A172 (cell line): ENCODE results near the gene PLA2G5. TPM values are rescaled to one million over a fixed set of nuclear protein-coding genes. Genes with fewer than 3 reads are reported as not detected.

Experiments used
- DNase-seq: peaks from one replicate; pipeline ENCODE4 v3.0.0-alpha.2; 2015; ENCODE audit warnings: low spot score
- total RNA-seq: library from RNA; depleted of rRNA; stranded (reverse); fragments of >200 nt; shearing (Covaris generic); gene quantifications from 2 replicates; pipeline ENCODE4 v1.2.3, GENCODE V29; 2014

The PLA2G5 gene
- total RNA-seq, 1 experiment from 2014 or later, result not detected

DNA sequence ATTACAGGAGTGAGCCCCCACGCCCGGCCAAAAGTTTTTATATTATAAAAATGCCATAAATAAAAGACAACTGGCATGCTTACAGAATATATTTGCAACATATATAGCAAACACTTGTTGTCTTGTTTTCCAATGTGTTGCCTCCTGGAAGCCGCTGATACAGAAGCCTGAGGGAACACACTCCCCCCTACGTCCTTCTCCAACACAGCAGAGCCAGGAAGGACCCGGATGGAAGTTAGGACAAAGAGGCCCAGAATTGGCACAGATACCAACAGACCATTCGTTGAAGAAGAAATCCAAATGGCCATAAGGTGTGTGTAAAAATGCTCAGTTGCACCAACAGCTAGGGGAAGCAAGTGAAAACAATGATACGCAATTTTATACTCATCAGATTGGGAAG is 1.3 kb upstream of the PLA2G5 start:
- DNase-seq, result no peak

DNA sequence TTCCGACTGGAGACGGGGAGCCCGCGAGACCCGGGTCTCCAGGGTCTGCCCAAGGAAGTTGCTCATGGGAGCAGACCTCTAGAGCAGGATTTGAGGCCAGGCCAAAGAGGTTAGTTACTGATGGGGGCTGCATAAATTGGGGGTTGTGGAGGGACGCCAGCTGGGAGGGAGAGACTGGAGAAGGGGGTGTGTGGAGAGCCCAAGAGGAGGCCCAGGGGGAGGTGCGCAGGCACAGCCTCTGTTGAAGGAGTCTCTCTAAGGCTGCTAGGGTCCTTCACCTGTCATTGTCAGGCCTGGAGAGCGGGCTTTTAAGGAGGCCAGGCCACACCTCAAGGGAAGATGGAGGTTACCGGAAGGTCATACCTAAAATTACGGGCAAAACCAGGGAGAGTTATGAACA is 363 bp downstream of the PLA2G5 start:
- DNase-seq, result no peak

DNA sequence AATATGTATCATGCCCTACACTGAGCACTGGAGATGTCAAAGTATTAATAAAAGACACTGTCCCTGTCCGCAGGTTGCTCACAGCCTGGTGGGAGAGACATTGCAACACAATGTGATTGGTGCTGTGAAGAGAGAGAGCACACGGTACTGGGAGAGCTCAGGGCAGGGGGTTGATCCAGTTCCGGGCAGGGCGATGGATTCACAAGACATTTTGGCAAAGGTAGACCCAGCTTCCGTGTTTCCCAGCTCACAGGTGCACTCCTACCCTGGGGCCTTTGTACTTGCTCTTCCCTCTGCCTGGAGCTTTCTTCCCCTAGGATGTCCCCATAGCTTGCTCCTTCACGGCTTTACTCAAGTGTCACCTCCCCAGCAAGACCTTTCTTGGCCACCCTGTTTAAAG is 1.4 kb downstream of the PLA2G5 start:
- no peak for DNase-seq

DNA sequence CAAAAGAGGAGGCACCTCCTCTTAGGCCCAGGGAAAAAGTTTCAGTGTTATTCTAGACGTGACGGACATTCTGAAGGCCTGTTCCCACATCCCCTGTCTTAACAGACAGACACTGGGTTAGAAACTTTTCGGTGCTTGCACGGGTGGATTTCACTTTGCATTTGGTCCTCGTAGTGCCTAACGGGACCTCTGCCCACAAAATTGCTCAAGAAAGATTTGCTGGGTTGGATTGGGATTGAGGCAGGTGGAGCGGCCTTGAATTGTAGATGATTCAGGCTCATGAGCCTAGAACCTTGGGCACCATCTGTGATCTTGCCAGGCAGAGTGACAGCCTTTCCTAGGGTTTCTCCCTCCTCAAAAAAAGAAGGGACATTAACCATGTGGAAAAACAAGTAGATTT is 2.8 kb downstream of the PLA2G5 start:
- no peak for DNase-seq

DNA sequence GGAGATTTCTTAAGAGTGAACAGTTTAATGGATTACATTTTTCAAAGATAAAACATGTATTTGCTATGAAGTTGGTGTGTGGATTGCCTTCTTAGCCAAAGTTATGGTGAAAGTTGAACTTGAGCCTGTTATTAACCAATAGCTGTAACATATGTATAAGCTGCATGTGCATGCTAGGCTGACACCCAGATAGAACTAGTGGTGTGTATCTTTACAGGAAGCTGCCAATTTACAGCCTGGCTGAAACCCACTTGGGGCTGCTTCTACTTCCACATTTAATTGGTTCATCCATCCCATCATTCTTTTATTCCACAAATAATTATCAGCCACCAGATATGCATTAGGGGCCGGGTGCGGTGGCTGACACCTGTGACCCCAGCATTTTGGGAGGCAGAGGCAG is 3.3 kb downstream of the PLA2G5 start:
- DNase-seq, result no peak

DNA sequence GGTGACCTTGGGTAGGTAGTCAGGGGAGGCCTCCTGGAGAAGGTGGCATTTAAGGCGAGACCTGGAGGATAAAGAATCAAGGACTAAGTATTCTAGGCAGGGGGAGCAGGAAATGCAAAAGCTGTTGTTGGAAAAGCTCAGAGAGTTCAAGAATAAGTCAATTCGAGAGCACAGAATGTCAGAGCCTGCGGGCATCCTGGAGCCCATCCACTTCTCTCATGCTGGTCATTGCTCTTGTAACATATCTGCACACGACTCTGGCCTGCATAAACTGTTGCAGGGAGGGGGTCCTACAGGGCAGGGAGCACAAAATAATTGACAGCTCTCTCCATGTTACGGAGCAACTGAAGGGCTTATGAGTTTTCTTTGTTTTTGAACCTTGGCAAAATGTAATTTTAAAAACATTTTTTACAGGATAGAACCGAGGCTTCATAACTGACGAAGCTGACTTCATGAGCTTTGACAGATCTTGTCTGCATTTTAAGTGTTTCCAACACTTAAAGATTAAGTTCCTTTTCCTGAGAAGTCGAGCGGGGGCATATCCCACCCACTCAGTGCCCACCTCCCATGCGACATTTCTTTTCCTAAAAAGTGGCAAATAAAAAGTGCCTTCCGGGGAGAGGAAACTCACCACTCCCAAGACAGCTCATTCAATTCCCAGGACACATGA is 4.2 kb downstream of the PLA2G5 start:
- DNase-seq, result no peak

DNA sequence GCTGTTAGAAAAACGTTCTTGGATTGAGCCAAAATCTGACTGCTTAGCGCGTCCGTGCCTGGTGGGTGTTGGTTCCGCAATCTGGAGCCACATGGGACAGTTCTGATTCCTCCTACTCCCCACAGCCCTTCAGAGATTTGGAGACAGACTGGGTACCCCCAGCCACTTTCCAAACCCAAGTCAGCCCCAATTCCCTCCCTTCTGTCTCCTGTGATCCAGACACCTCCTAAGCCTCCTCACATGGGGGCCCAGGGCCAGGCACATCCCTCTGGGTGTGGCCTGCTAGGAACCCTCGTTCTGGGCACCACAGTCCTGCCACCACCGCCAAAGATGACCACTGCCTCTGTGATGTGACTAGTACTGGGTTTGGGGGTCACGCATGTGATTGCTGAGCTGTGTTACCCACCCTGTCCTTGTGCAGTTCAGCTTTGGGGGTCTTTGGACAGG is 4.8 kb downstream of the PLA2G5 start:
- DNase-seq, result no peak

DNA sequence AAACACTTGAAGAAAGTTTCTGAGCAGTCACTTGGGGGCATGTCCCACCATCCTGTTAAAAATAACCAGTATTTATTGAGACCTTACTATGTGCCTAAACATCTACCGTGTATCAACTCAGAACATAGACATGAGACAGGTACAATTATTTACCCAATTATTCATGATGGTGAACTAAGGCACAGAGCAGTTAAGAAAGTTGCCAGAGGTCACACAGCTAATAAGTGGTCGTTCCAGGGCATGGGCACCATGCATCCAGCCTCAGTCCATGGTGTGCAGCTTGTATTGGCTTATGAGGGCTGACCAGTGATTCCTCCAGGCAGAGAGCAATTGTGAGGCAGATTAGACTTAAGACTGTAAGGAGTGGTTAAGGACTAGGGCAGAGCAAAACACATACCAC is 5.4 kb downstream of the PLA2G5 start:
- DNase-seq, result no peak

DNA sequence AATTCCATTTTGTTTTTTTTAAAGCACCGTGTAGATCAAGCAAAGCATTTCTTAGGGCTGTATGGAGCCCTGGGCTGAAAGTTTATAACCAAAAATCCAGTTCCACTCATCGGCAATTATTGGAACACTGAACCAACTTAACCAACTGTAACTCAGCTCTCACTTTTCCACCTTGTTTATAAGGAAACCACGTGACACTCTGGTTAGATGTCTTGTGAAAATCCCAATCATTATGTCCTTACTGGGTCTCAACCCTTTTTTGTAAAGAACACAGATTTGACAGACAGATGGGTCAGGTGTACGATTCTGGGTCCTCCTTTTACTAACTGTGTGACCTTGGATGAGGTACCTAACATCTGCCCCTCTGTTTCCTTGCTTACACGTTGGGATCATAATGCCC is 6.2 kb downstream of the PLA2G5 start:
- no peak for DNase-seq

DNA sequence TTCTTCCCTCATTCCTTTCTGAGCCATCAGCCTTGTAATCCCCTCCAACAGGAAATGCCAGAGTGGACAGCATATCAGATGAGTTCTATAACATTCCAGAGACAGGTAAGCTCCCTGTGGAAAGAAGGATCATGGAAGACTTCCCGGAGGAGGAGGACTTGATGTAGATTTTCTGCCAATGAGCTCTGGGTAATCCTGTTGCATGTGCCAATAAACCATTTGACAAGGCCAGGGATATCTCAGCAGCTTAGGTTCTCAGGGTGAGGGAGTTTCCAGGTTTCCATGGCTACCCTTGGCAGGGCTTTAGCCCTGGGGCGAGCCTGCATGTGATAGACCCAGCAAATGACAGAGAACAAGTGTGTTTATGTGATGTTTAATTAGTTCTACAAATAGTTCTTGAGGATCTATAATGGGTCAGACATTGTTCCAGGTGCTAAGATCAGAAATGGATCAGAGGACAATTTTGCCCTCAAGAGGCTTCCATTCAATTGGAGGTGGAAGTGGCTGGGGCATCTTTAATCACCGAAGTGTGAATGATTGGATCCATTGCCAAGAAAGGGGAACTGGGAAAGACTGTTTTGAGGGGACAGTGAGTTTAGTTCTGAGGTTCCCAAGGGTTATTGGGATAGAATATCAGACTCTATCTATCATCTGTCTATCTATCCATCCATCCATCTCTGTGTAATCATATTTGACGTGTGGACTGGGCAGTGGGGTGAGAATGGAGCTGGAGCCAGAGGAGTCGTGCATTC is 6.9 kb downstream of the PLA2G5 start:
- no peak for DNase-seq

DNA sequence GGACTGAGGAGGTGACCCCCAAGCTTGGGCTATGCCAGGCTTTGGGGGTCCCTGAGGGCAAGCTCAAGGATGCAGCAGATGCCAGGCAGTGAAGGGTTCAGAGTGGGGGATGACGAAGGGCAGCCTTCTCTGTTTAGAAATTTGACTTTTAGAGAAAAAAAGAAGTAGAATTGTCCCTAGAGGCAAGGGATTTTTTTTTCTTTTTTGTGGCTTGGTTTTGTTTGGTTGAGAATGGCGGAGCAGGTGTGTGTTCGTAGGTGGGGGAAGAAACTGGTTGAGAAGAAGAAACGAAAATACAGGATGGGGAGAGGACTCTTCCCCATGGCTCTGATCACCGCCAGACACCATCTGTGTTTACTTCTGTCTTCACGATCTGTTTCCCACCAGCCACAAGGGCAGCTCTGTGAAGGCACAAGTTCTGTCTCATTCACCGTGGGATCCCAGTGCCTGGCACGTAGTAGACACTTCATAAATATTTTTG is 8.2 kb downstream of the PLA2G5 start:
- no peak for DNase-seq

DNA sequence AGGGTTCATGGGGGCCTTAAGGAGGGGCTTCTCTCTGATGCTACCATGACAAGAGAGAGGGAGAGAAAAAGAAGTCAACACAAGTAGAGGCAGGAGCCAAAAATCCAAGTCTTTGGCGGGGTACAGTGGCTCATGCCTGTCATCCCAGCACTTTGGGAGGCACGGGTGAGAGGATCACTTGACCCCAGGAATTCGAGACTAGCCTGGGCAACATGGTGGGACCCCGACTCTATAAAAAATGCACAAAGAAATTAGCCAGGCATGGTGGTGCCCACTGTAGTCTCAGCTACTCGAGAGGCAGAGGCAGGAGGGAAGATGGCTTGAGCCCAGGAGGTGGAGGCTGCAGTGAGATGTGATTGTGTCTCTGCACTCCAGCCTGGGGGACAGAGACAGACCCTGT is 8.7 kb downstream of the PLA2G5 start:
- no peak for DNase-seq

DNA sequence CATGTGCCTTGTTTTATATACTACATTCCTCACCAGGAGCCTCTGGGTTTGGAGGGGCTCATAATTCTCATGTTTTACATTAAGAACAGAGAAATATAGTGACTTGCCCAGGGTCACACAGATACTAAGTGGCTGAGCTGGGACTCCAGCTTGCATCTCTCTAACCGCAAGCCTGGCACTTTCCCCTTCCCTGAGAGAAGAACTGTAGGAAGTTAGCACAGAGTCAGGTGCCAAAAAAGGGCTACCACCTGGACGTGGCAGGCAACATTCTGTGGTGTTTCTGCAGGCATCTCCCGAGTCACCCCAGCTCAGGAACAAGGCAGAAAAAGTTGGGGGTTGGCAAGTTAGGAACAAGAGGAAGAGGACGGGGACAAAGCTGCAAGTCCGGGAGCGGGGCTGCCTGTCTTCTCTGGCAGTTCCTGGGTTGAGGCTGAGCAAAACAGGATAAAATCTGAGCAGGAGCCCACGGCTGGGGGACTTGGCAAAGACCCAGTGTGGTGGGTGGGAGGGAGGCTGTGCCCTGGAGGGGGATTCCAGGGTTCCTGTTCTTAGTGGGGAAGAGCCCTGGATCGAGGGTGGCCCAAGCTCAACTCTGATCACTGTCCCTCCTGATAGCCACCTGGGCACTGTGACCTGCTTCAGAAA is 9.8 kb downstream of the PLA2G5 start:
- no peak for DNase-seq

DNA sequence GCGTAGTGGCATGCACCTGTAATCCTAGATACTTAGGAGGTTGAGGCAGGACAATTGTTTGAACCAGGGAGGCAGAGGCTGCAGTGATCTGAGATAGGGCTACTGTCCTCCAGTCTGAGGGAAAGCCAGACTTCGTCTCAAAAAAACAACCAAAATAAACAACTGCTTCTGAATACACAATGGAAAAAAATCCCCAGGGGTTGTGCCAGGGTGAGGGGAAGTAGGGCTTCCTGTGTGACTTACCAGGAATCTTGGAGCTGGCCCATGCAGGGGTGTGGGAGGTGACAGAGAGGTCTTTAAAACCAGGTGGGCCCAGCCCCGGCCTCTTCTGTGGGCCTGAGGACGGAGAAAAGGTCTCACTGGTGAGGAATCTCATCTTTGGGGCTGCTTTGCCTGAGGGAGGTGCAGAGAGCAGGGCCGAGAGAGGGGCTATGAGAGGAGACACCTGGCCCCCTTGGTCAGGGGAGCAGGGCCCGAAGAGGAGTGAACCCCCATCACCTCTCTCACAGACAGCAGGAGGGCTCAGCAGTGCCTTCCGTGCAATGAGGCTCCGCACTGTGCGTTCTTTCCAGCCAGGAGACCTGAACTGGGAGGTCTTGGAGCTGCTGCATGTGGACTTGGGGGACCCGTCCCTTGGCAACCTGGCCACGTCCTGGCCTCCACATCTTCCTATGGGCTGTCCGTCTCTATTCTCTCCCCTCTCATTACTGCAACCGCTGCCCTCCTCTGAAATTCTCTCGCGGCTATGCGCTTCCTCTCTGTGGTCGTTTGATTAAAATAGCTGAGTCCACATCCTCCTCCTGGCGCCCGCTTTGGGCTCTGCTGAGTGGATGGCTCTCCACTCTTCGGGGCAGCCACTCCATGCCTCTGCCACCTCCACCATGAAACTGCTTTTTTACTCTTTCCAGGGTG is 10.7 kb downstream of the PLA2G5 start:
- DNase-seq, result no peak

DNA sequence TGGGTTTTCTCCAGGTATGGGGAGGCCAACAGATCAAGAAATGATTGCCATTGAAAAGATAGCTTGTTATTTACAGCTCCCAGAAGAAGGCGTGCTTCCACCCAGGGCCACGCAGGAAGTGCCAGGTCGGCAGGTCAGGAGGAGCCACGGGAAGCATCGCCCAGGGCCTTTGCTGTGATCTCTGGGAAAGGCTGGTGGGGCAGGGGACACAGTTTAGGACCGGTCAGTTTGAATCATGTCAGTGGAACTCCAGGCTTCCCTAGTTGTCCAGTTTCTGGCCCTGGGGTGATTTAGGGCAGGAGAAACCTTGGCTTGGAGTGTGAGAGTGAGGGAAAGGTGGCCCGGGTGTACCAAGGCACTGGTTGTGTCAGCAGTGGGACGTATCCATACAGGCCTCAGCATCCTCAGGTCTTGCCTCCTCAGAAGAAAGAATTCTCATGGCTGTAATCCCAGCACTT is 11.4 kb downstream of the PLA2G5 start:
- DNase-seq, result no peak

DNA sequence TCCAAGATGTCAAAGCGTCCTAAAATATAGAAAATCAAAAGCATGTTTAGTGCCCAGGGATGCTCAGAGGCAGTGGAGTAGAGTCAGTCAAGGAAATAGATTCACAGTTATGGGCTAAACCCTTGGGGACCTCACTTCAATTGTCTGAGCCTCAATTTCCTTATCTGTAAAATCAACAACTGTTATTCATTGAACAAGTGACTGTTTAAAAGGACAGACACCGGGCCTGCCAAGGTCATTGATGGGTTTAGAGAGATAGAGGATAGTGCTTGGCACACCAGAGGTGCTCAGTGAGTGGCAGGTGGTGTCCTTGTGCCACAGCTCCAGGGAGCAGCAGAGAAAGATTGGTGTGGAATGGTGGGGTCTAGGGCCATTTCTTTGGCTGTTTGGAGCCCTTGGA is 12.8 kb downstream of the PLA2G5 start:
- no peak for DNase-seq

DNA sequence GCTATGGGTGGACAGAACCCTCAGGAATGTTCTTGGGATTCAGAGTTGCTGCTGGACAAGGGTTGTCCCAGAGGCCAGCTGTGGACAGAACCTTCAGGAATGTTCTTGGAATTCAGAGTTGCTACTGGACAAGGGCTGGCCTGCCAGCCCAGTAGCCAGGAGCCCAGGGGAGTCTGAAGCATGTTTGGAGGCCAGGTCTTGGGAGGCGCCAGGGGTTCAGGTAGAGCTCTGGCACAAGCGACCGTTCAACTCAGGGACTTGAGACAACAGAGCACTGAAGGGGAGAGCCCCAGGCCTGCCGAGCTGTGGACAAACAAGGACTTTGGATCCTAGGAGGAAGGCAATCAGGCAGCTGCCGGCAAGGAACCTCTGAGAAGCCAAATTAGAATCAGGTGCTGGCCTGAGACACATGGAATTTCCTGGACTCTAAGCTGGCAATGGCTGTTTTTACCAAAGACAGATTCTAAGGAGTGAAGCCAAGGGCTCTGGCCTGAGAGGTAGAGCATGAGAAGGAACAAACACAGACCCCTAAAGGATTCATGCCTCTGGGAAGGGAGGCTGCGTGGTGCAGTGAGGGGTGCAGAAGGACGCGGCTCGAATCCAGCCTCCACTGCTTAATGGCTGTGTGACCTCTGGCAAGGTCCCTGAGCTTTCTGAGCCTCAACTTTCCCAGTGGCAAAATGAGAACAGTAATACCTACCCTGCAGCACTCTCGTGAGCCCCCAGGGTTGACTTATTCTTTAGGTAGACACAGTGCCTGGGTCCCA is 13.4 kb downstream of the PLA2G5 start:
- DNase-seq, result no peak

DNA sequence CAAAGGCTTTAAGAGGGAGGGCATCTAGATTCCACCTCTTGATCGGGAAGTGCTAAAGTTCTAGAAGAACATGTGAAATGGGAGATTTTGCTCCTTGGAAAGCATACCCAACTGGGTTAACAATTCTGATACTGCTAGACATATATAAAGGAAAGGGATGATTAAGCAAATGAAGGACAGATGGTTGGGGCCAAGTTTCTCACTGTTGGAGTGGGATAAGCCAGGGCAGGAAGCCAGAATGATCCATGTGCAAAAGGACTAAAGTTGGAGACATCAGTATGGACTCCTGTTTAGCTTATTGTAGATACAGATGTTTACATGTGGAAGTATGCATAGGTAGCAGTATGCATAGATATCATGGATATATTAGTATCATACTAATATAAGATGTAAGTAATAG is 16.8 kb downstream of the PLA2G5 start:
- DNase-seq, result no peak

DNA sequence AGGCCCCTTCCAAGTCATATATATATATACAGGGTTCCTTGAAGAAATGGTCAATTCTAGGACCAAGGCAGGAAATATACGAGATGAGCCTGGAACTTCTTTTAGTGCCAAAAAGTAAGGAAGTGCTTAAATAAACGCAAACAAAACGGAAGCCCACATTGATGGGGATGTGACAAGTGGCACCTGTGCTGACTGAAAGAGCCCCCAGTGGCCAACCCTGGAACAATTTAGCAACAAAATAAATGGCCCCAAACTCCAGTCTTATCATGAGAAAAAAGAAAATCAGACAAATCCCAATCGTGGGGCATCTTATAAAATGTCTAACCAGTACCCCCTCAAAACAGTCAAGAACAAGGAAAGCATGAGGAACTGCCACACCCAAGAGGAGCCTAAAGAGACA is 17.7 kb downstream of the PLA2G5 start:
- no peak for DNase-seq

DNA sequence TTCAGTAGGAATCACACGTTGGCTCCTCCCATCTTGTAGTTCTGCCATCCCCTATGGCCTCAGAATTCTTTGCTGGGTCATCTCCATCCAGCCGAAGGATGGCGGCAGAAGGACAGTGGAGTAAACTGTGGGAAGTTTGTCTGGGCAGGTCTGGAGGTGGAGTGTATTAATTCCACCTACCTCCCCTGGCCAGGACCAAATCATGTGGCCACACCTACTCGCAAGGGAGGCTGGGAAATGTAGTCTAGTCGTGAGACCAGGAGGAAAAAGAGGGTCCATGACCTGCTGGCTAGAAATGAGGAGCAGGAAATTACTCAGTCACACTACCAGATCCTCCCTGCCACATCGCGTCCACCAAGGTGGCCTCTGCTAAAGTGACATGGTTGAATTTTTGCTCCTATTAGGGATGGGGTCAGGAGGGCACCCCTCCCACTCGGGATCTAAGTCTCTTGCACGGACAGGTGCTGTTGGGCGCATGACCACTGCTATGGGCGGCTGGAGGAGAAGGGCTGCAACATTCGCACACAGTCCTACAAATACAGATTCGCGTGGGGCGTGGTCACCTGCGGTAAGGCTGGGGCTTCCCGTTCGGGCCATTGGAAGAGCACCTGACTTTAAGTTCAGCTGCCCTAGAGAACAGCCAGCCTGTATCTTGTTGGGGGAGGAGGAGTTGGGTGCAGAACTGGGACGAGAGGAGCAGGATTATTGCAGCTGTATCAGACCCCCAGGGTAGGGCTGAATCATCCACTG is 19.5 kb downstream of the PLA2G5 start:
- no peak for DNase-seq
